Testis (tissue), 2 donors: ENCODE measurements around the gene EOMES.

Source experiments
- POLR2A ChIP-seq: fragments of 450-650 bp; IDR thresholded peaks from one replicate; pipeline ENCODE4 v1.6.1; 2017; ENCODE audit warnings: antibody characterized with exemption, mild to moderate bottlenecking, moderate library complexity
- TF ChIP-seq, protein P1 (sequence below), 3 experiments: fragments of 450-650 bp in 2 of 3; fragments of 200-600 bp in 1 of 3; sonication (generic) in 1 of 3; IDR thresholded peaks; one replicate each; pipeline ENCODE4 v1.5.1; 2016 to 2019; ENCODE audit warnings: antibody characterized with exemption in 3 of 3, mild to moderate bottlenecking in 2 of 3, moderate library complexity in 1 of 3

DNA sequence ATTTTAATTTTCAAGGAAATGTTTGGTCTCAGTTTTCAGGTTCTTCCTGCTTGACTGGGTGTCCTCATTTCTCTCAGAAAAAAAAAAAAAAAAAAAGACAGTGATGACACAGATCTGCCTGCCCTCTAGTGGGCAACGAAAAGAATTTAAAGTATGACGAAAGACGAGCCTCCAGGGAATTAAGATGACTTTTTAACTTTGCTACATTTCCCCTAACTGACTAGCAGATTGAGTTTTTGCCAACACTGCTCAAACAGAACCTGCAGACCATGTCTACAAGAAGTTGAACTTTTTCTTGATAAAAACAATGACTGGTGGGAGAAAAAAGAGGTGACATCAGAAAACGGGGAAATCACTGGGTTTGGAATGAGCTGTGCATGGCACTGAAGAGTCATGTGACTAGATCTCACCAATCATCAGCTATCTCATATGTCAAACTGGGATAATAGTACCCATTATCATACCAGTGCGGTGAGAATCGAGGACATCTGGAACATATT is 40.8 kb downstream of the EOMES start:
- TF ChIP-seq, protein P1, sequence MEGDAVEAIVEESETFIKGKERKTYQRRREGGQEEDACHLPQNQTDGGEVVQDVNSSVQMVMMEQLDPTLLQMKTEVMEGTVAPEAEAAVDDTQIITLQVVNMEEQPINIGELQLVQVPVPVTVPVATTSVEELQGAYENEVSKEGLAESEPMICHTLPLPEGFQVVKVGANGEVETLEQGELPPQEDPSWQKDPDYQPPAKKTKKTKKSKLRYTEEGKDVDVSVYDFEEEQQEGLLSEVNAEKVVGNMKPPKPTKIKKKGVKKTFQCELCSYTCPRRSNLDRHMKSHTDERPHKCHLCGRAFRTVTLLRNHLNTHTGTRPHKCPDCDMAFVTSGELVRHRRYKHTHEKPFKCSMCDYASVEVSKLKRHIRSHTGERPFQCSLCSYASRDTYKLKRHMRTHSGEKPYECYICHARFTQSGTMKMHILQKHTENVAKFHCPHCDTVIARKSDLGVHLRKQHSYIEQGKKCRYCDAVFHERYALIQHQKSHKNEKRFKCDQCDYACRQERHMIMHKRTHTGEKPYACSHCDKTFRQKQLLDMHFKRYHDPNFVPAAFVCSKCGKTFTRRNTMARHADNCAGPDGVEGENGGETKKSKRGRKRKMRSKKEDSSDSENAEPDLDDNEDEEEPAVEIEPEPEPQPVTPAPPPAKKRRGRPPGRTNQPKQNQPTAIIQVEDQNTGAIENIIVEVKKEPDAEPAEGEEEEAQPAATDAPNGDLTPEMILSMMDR (IDR thresholded peaks at IDR 0.05) = peak; percentile 47 to 79 (median 63)
- no peak for TF ChIP-seq POLR2A
